ENCODE measurements around the gene DLEU7. TPM values are rescaled to one million over a fixed set of nuclear protein-coding genes. Genes with fewer than 3 reads are reported as not detected.

DLEU7 gene
- total and polyA plus RNA-seq, 2 of the 8 experiments (the other 6 are each of a cell fraction or from before 2014, with no cell fraction given) = 4.9 to 5.2 TPM

- Histone ChIP-seq H3K4me1 (replicated peaks in 1 of 4; ENCODE audit: control insufficient read depth in 3 of 4, insufficient read depth in 4 of 4, low read length in 3 of 4) (peaks cover 0 to 10% (median 4%) of the 10 kb centered on the region in 4 experiments; a peak in 3 of 7 replicates), H2AK5ac (ENCODE audit: low read depth, low read length) (peak overlapping the region; percentile 68; the same call in 1 of the 2 replicates), H3K23me2 (ENCODE audit: low read depth, low read length) (no peaks in the 10 kb centered on the region), H4K91ac (replicated peaks; ENCODE audit: insufficient read length, low read length) (no peak overlapping the region), H3K79me2 (ENCODE audit: control insufficient read depth in 1 of 2, insufficient read depth in 2 of 2, low read length in 2 of 2) (no peaks in the 10 kb centered on the region), H2BK15ac (ENCODE audit: low read length) (0 out of 2 replicates have a peak overlapping the region, but pooled peaks have one; percentile 50), H2BK12ac (ENCODE audit: low read depth, low read length) (peak overlapping the region; percentile 18; the same call in 1 of the 2 replicates), H3K9me3 (ENCODE audit: insufficient read depth in 2 of 2, low read depth in 1 of 2, low read length in 1 of 2) (no peaks in the 10 kb centered on the region), H3K79me1 (ENCODE audit: low read depth, low read length) (no peaks in the 10 kb centered on the region), H3K23ac (ENCODE audit: insufficient read length) (no peak overlapping the region), H2AFZ (ENCODE audit: low read length) (no peak overlapping the region), H4K5ac (ENCODE audit: insufficient read length, low read depth, low read length) (no peak overlapping the region), H3K9ac (replicated peaks in 1 of 4; ENCODE audit: extremely low read depth in 1 of 4, low read depth in 3 of 4, low read length in 3 of 4) (no peak overlapping the region), H3K27ac (ENCODE audit: low read depth, low read length) (no peak overlapping the region), H3K4me3 (ENCODE audit: extremely low read depth in 1 of 4, insufficient read depth in 2 of 4, low read depth in 3 of 4, low read length in 4 of 4) (no peak overlapping the region), H3K14ac (ENCODE audit: insufficient read length) (no peak overlapping the region), H2BK5ac (ENCODE audit: low read depth, low read length) (no peak overlapping the region), H4K20me1 (replicated peaks in 1 of 2; ENCODE audit: control insufficient read depth in 1 of 2, insufficient read depth in 2 of 2, low read length in 2 of 2) (no peaks in the 10 kb centered on the region), H3K36me3 (ENCODE audit: control insufficient read depth in 2 of 4, insufficient read depth in 4 of 4, low read length in 3 of 4) (no peaks in the 10 kb centered on the region), H3K56ac (replicated peaks; ENCODE audit: insufficient read length, low read depth, low read length) (no peak overlapping the region), H4K8ac (ENCODE audit: extremely low read depth, insufficient read depth, low read length) (no peak overlapping the region), H3K4me2 (ENCODE audit: insufficient read depth in 1 of 2, low read depth in 2 of 2, low read length in 2 of 2) (peak overlapping the region in 1 of 2 experiments; percentile 13; a peak in 1 of 4 replicates), H3K4ac (replicated peaks; ENCODE audit: insufficient read length, low read depth, low read length) (peak overlapping the region; percentile 9), H3K27me3 (replicated peaks in 1 of 4; ENCODE audit: control insufficient read depth in 3 of 4, extremely low read depth in 1 of 4, insufficient read depth in 3 of 4, low read length in 3 of 4) (no peaks in the 10 kb centered on the region; a peak in 2 of 7 replicates), H2BK20ac (ENCODE audit: low read length) (peak overlapping the region; percentile 86), H3K18ac (ENCODE audit: extremely low read depth, low read length) (peak overlapping the region; percentile 80), H2BK120ac (replicated peaks; ENCODE audit: low read depth, low read length) (no peak overlapping the region)
- 90% methylated on average over 8 of the region's 8 CpGs; no CpG with 5 or more reads in 1 of the 2 experiments for WGBS, 2 experiments (ENCODE audit: extremely low coverage in 1 of 2, insufficient coverage in 1 of 2, insufficient read length in 1 of 2, insufficient replicate concordance in 2 of 2, low coverage in 1 of 2, low lambda C conversion rate in 2 of 2, missing lambda C conversion rate in 1 of 2)
- peak in 1 of 2 experiments; percentile 11; a peak in 1 of 4 replicates for TF ChIP-seq RAD21 (IDR thresholded peaks at IDR 0.05 in 1 of 2, conservative IDR thresholded peaks at IDR 0.05 in 1 of 2; ENCODE audit: low read depth in 2 of 2, low read length in 2 of 2)
- no peak for TF ChIP-seq EGR1 (IDR thresholded peaks at IDR 0.05; ENCODE audit: borderline replicate concordance, low read depth, low read length)
- FAIRE-seq (no peak), DNase-seq (ENCODE audit: low read depth in 1 of 2, low spot score in 2 of 2) (peak in 1 of 2 experiments; percentile 10)
- CTCF ChIA-PET (ENCODE audit: partially characterized antibody) = interaction anchor here (0.6 kb wide), 1 partner anchor 748 kb away, joined by 3 read pairs; no protein-coding TSS in a partner anchor
- POLR2A ChIA-PET (ENCODE audit: partially characterized antibody) = no interaction called here
Measured at GRCh38 chr13:50787316-50788195, 55.9 kb downstream of the DLEU7 start.

Measured in H1 (cell line).